GM18858 (cell line): ENCODE results near the gene TMEM86B.
"Not testable (repeated sequence)": the region's sequence is repeated elsewhere in the genome, so short reads cannot be mapped to it uniquely, and the experiment has no call there.

Source experiments
- ATAC-seq: cut with Tn5 transposase; IDR thresholded peaks from one replicate; pipeline ENCODE4 v1.9.1; 2021; ENCODE audit not compliant: unreplicated experiment

The TMEM86B gene

DNA sequence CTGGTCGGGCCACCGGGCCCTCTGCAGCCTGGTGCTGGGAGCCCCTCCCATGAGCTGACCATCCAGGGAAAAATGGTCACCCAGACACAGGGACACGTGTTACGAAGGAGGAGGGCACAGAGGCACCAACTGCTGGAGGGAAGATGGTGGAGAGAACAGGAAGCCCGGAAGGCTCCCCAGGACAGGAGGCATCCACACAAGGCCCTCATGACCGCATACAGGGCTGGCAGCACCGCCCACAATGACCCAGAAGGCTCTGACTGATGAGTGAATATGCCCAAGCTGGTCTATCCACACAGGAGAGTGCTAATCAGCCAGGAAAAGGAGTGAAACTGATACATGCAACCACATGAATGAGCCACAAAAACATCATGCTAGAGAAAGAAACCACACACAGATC is 14.0 kb upstream of the TMEM86B start:
- no peak for ATAC-seq

DNA sequence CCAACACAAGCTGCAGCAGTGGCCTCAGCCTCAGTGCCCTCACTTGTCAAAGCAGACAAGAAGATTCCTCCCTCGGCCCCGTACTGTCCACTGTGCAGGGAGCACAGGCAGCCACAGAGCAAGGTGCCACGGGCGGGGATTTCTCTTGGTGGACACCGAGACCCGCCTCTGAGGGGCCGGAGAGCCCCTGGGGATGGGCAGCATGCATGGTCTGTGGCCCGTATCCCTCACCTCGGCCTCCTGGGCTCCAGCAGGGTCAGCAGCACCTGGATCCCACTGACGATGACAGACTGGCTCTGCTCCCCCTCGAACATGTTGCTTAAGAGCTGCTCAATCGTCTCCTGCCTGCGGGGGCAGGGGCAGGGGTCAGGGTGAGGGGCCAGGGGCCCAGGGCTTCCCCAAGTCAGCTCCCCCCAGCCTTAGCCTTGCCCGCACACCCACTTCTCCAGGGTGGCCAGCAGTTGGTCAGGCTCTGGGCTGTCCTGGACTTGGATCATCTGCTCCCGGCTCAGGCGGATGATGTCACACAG is 13.4 kb upstream of the TMEM86B start:
- no peak for ATAC-seq

DNA sequence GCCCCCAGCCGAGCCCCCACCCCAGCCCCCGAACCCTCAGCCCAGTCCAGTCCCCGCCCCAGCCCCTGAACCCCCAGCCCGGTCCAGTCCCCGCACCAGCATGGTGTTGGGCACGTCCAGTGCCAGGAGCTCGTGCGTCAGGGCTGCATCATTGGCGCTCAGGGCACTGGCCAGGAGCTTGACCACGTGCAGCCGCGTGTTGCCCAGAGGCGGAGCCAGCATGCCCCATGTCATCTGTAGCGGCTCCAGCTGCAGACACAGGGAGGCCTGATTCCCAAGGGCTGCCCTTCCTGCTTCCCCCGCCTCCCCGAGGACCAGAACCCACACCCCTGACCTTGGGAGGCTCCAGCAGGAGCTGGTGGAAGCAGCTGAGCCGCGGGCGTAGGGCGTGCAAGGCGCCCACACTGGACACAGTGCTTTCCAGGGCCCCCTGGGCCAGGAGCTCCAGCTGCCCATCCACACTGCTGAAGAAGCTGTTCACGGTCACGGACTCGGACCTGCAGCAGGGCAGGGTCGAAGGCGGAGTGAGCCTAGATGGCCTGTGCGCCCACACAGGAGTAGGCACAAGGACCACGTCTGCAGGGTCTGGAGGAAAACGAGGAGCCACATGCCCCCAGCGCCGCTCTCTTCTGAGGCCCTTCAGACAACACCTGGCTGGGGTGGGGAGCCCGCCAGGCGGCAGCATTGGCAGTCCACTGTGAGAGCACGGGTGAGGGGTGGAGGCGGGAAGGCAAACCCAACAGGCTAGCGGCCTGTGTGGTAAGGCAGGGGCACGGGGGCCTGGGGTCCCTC is 12.8 kb upstream of the TMEM86B start:
- ATAC-seq: no peak

DNA sequence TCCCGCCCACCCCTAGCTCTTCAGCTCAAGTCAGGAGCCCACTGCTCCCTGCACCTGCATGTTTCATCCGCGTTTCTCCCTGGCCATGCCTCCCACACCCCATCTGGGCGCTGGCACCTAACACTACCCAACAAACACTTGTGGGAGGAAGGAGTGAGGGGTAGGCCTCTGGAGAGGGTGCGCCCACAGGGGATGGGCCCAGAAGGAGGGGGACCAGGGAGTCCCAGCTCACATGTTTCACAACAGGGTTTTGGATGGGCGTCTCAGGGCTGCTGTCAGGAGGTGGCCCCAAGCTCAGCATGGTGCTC is 12.1 kb upstream of the TMEM86B start:
- no peak for ATAC-seq

DNA sequence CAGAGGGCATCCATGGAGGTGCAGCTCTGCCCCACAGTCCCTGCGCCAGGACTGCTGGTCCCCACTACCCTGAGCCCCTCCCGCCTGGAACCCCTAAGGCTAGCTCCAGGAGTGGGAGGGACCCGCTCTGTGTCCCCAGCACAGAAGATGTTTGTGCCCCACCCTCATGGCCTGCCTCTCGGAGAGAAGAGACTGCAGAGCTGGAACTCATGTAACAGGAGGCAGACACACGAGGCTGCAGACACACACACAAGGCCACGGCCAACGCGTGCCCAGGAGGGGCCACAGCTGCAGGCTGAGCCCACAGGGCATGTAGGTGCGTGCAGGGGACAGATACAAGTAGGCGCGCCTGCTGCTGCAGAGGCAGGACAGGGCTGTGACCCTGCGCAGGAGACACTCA is 10.4 kb upstream of the TMEM86B start:
- ATAC-seq: no peak

DNA sequence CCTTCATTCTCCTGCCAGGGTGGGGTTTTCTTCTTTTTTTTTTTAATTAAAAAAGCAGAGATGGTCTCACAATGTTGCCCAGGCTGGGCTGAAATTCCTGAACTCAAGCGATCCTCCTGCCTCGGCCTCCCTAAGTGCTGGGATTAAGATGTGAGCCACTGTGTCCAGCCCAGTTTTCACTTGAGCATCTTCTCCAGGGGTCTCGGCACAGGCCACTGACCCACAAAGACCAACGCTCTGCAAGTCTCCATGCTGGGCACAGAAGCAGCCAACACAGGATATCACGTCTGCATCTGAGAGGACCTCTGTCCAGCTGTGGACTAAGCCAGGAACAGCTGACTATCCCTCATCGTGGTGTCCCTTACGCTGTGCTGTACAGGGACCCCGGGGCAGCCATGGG is 9.5 kb upstream of the TMEM86B start:
- ATAC-seq: no peak

DNA sequence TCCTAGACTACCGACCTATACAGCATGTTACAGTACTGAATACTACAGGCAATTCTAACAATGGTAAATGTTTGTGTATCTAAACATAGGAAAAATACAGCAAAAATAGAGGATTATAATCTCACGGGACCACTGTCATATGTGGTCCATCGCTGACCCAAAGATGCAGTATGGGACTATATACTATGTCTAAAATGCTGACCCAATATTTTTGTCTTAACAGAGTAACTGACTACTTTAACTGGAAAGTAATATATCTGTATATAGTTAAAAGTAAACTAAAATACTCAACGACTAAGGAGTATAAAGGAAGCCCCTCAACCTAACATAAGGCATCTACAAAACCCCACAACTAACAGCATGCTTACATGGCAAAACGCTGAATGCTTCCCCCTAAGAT is 4.4 kb upstream of the TMEM86B start:
- no peak for ATAC-seq

DNA sequence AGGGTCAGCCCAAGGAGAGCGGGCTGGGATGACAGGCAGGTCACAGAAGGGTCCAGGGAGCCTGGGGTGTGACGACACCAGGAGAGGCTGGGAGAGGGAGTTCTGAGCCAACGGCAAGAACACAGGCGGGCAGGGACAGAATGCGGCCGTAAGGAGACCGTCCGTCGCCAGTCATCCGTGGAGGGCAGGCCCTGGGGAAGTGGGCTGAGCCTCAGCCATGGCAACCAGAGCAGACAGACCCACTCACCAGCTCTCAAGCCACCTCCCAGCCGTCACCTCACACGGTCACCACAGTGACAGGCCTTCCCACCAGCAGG is 3.7 kb upstream of the TMEM86B start:
- no peak for ATAC-seq

DNA sequence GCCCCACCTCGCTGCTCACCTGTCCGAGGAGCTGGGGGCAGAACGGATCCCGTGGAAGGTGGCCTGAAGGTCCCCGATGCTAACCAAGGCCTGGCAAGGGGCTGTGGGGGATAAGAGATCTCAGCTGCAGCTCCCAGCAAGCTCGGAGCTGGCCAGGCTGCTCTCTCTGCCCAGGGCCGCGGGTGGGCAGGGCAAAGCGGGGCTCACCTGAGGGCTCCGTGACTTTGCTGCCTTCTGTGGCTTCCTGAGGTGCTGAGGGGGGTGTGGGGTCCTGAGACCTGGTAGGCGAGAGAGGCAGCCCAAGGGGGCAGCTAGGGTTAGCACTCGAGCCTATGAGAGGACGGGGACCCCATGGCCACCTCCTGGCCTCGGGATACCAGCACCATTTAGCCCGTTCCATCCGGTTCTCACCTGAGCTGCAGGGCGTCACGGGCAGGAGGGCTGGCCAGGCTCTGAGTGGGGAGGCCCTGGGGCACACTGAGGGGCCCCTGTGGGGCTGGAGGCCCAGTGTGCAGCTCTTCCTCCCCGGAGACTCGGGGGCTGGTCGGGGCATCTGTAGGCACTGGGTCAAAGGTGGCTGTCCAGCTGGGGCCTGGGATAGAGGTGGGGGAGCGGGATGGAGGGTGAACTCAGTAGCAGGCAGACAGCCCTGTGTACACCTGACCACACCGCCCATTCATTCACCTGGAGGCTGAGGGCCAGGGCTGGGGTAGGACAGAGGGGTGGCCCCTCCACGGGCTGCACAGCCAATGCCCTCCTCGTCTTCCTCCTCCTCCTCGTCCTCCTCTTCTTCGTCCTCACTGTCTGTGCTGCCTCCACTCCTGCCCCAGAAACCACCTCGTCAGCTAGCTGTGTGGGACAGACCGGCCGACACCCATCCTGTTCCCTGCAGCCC is 3.1 kb upstream of the TMEM86B start:
- no peak for ATAC-seq

DNA sequence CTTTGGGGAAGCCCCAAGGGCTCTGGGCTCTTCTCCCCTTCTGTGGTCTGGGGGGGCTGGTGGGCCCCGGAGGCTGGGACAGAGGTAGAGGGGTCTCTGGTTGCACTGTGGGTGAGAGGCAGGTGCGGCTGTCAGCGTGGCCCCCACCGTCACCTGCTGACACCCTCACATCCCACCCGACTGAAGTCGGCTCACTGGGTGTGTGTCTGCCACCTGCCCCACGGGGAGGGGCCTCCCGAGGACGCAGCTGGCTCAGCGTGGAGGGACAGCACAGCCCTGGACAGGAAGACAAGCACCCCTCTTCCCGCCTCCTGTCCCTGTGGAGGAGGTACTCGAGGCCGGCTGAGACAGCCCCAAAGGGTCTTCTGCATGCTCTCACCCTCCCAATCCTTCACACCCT is 2.2 kb upstream of the TMEM86B start:
- no peak for ATAC-seq

DNA sequence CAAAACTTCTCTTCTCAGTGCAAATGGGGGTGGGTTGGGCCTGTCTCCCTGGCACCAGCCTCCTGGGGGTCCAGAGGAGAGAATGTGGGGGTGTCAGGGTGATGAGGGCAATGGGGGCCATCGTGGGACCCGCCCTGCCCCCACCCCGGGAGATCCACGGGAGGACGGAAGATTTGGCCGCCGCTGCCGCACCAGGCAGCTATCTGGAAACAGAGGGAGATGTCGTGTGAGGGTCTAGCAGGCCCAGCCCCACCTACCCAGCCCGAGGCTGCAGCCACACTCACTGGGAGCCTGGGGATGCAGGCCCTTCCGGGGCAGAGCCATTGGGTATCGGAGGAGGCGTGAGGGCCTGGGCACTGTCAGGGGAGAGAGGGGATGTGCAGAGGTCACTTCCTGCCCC is 1.8 kb upstream of the TMEM86B start:
- no peak for ATAC-seq

DNA sequence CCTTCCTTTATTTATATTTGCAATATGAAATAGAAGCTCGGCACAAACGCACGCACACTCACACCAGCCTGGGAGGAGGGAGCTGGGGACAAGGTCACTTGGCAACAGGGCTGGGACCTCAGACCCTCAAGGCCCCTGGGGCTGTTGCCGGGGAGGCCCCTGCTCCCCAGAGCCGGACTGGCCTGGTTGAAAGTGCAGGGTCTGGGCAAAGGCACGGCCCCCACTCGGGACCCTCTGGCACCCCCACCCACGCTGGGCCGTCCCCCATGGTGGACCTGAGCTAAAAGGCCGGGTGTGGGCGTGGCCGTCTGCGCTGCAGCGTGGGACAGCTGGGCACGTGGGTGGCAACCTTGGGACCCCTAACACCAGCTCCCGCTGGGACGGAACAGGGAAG is 1.2 kb upstream of the TMEM86B start:
- no peak for ATAC-seq

DNA sequence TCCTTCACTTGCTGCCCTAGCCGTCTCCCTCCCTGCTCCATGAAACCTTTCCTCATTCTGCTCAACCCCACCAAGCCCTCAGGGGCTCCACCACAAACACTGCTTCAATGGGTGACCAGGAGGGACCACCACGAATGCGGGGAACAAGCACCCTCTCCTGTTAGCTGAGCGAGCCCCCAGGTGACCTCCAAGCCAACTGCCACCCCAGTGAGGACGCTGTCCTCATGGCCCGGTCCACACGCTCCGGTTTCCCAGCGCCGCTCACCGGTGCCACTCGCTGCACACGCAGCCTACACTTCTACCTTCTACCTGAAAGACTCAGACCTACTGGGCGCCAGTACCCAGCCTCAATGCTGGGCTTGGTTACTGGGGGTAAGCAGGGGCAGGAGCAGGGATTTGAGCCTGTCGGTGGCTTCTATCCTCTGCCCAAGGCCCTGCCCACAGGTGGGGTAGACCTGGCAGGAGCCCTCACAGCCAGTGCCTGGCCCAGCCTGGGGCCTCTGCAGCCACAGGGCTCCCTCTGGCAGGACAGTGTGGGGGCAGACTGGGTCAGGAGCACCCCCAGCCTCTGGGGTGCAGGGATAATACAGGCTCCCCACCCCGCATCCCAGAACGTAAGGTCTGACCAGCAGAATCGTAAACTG is 704 bp upstream of the TMEM86B start:
- ATAC-seq: no peak

DNA sequence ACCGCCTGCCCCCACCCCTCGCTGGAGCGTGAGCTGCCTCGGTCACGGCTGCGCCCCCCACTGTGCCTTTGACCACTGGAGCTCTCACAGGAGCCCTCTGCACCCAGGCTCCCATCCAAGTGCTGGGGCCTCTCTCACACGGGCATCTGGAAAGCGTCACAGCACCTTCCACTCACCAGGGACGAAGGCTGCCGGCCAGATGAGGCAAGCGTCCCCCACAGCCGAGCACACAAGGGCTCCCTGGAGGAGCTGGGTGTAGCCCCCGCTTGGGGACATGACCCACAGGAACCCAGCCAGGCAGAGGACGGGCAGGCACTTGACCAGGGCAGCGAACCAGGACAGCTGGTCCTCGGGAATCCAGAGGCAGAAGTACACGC is 560 bp downstream of the TMEM86B start:
- ATAC-seq: no peak

DNA sequence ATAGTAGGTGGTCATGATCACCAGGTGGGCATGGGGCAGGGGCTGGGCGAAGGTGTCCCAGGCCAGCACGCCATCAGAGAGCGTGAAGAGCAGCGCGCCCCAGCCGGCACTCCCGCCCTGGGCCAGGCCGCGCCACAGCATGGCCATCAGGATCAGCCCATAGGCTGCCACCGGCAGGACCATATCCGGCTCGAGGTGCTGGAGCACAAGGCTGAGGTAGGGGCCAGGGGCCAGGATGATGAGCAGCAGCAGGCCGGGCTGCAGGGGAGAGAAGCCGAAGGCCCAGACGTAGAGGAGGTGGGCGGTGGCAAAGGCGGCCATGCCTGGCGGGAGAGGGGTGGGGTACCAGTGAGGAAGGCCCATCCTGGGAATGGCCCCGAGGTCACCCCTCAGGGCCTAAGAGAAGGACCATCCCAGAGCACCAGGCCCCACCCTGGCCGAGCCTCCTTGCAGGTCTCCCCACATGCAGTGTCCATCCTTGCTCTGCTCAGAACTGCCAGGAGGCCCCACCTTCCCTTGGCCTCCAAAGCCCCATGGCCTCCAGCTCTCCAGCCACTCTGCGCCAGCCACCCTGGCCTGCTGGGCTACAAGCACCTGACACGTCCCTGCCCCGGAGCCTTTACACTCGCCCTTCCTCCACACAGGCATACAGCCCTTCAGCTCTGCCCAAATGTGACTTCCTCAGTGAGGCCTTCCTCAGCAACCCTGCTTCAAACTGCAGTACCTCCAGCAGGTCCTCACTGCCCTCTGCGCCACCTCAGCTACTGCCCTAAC is 1.1 kb downstream of the TMEM86B start:
- no peak for ATAC-seq

DNA sequence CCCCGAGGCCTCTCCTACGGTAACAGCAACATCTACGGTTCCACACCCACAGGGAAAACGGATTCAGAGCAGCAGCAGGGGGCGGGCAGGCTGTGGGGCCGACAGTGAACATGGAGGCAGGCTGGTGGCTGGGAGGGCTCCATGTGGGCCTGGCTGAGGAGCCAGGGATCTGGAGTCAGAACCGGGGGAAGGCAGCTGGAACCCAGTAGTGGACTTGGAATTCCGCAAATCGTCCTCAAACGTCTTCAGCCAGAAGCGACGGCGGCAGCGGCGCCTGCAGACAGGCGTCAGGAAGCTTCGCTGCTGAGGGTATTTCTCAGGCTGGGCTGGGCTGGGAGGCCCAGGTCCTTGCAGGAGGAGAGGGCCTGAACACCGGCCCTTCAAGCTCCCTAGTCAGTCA is 1.8 kb downstream of the TMEM86B start:
- no peak for ATAC-seq

DNA sequence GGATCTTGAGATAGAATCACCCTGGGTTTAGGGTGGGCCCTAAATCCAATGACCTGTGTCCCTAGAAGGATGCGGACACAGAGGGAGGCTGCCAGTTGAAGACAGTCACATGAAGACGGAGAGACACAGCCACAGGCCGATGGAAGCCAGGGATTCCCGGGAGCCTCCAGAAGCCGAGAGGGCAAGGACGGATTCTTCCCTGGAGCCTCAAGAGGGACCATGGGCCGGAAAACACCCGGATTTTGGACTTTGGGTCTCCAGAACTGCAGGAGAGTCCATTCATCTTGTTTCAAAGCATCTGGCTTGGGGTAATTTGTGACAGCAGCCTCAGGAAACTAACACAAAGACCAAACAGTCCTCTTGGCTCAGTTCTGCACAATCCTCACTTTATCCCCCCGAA is 2.3 kb downstream of the TMEM86B start:
- no peak for ATAC-seq

DNA sequence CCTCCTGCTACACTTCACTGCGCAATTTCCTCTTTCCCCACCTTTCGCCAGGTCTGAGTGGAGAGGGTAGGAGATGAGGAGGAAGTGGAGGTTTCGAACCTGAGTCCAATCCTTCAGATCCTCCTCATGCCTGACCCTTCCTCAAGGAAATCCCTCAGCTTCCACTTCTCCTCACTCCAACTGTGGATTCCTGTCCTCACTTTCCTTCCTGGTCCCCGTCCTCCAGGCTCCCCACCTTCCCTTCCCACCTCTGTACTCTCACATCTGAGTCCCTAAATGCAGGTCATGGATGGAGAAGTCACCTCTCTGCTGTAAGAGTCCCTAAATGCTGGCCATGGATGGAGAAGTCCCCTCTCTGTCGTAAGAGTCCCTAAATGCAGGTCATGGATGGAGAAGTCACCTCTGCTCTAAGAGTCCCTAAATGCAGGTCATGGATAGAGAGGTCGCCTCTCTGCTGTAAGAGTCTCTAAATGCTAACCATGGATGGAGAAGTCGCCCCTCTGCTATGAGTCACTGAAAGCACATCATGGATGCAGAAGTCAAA is 3.1 kb downstream of the TMEM86B start:
- ATAC-seq: no peak

DNA sequence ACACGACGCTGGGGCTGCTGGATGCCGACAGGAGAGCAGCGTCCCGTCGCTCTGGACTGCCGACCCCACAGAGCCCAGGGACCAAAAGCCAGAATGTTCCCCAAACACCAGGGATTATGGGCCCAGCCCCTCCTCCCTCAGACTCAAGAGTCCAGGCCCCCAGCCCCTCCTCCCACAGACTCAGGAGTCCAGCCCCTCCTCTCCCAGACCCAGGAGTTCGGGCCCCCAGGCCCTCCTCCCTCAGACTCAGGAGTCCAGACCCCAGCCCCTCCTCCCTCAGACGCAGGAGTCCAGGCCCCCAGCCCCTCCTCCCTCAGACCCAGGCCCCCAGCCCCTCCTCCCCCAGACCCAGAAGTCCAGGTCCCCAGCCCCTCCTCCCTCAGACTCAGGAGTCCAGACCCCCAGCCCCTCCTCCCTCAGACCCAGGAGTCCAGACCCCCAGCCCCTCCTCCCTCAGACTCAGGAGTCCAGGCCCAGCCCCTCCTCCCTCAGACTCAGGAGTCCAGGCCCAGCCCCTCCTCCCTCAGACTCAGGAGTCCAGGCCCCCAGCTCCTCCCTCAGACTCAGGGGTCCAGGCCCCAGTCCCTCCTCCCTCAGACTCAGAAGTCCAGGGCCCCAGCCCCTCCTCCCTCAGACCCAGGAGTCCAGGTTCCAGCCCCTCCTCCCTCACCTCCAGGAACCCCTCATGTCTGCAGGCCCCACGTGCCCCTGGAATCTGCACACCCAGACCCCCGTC is 3.7 kb downstream of the TMEM86B start:
- not testable (repeated sequence) for ATAC-seq

DNA sequence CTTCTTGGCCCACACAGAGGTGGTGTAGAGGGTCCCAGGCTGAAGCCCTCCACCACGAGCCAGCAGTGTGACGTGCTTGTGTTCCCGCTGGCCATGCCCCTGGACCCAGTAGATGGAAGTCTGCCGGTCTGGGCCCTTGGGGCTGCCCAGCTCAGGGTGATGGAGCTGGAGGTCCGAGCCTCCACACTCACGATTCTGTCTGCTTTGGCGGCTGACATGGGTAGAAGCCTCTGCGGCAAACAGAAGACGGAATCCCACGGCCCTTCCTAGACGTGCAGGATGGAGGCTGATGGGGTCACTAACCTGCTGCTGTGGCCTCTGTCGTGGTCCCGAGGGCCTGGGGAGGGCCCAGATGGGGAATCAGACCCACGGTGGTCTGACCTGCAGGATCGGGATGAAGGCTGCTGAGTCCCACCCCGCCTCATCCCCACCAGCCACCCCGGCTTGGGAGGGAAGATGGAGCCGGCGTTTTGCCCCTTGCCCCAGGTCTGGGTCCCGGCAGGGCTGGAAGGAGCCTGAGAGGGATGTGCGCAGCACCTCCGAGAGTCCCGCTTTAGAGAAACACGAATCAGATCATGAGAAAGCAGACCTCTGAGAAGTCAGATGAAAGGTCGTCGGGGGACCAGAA is 4.4 kb downstream of the TMEM86B start:
- no peak for ATAC-seq
